Bronchial epithelial cell (primary cell): ENCODE measurements around the gene SLC26A6. TPM values are rescaled to one million over a fixed set of nuclear protein-coding genes. Genes with fewer than 3 reads are reported as not detected.

Source experiments
- DNase-seq: peaks from one replicate; pipeline ENCODE4 v3.0.0-alpha.2; 2010; ENCODE audit warnings: low read depth
- FAIRE-seq: peaks from 2 replicates; lab custom pipeline; 2011; peaks lifted over from hg19 to GRCh38; lab: Jason Lieb, UNC
- H3K27me3 ChIP-seq: 2 replicates; pipeline ENCODE4 v1.5.1; 2011; ENCODE audit warnings: low read length; ENCODE audit not compliant: control insufficient read depth, insufficient read depth
- H3K36me3 ChIP-seq: 2 replicates; pipeline ENCODE4 v1.5.1; 2011; ENCODE audit warnings: low read length; ENCODE audit not compliant: control insufficient read depth, insufficient read depth
- H3K4me3 ChIP-seq: 2 replicates; pipeline ENCODE4 v1.5.1; 2011; ENCODE audit warnings: mild to moderate bottlenecking, low read depth, low read length, control low read depth
- CTCF ChIP-seq: IDR thresholded peaks from 2 replicates; pipeline ENCODE4 v1.5.1; 2011; ENCODE audit warnings: mild to moderate bottlenecking, moderate library complexity, low read length, control low read depth, inconsistent platforms; ENCODE audit not compliant: insufficient read depth, severe bottlenecking
- total RNA-seq: library from RNA; depleted of rRNA; stranded (reverse); fragments of >200 nt; gene quantifications from 2 replicates; pipeline ENCODE4 v1.2.1, GENCODE V29; 2014

SLC26A6 gene
- total RNA-seq, 1 donor from 2014 or later = 45.8 TPM

- no peak for FAIRE-seq
- H3K36me3 ChIP-seq = peaks cover 22% of the 10 kb centered on the region
These were observed 46.8 kb upstream of the SLC26A6 start for GRCh38 chr3:48681974-48682610.

GRCh38 chr3:48681541-48681880, 46.2 kb upstream of the SLC26A6 start:
- Histone ChIP-seq H3K4me3 (no peak overlapping the region), H3K27me3 (no peaks in the 10 kb centered on the region), H3K36me3 (peaks cover 22% of the 10 kb centered on the region)
- no peak for TF ChIP-seq CTCF
- DNase-seq = no peak
- FAIRE-seq = no peak

More at GRCh38 chr3:48681974-48682610, 46.8 kb upstream of the SLC26A6 start:
- no peaks in the 10 kb centered on the region for H3K27me3 ChIP-seq
- DNase-seq = no peak
- H3K4me3 ChIP-seq = no peak overlapping the region
- TF ChIP-seq CTCF = no peak

GRCh38 chr3:48680811-48681540, 45.7 kb upstream of the SLC26A6 start:
- TF ChIP-seq CTCF = no peak
- Histone ChIP-seq H3K36me3 (peaks cover 22% of the 10 kb centered on the region), H3K27me3 (no peaks in the 10 kb centered on the region), H3K4me3 (no peak overlapping the region)
- DNase-seq = no peak
- no peak for FAIRE-seq

- H3K27me3 ChIP-seq = no peaks in the 10 kb centered on the region
- H3K4me3 ChIP-seq = no peak overlapping the region
- peaks cover 22% of the 10 kb centered on the region for H3K36me3 ChIP-seq
- DNase-seq (no peak), FAIRE-seq (peak; percentile 52)
- no peak for TF ChIP-seq CTCF
These were observed 44.4 kb upstream of the SLC26A6 start for GRCh38 chr3:48679411-48680391.

GRCh38 chr3:48678566-48679380, 43.5 kb upstream of the SLC26A6 start:
- peak; percentile 55 for FAIRE-seq
- Histone ChIP-seq H3K4me3 (no peak overlapping the region), H3K36me3 (peaks cover 22% of the 10 kb centered on the region), H3K27me3 (no peaks in the 10 kb centered on the region)
- no peak for DNase-seq
- TF ChIP-seq CTCF = no peak
